HG03135 (cell line): ENCODE measurements around the gene ASCC1.

Source experiments
- ATAC-seq: cut with Tn5 transposase; IDR thresholded peaks from one replicate; pipeline ENCODE4 v1.9.1; 2021; ENCODE audit warnings: mild to moderate bottlenecking, moderate library complexity; ENCODE audit not compliant: unreplicated experiment

Gene ASCC1

DNA sequence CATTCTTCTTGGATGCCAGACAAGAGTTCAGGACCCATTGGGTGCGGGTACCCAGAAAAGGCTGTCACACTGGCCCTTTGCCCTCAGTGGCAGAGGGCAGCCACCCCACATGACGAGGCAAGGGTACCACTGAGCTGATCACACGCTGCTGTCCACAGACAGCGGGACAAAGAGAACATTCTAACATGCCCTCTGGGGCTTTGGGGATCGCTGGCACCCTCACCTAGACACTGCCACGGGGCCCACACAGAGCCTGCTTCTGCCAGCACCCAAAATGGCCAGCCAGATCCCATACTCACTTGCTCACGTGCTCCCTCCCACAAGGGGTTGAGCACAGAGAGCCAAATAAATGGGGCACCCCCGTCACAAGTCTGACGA, 111.0 kb downstream of the ASCC1 start:
- ATAC-seq, result no peak

DNA sequence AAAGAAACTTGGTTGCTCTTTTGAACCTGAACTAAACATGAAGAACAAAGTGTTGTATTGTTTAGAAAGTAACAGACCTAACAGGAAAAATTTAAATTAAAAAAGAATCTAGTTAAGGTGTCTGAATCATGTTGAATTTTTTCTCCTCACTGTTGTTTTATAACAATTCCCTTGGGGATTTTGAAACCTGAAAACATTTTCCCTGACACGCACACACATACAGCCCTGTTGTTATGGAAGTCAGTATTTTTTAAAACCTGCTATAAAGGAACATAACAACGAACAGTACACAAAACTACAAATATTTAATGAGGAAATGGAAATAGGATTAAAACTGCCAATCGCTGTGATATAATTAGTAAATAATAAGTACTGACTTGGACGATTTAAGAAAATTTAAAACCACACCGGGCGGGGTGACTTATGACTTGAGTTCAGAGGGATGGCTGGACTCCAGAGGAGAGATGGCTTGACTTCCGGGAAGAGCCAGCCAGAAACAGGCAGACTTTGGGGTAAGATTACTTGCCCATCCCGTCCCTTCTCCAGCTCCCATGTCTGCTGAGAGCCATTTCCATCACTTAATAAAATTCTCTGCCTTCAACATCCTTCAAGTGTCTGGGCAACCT, 111.5 kb downstream of the ASCC1 start:
- no peak for ATAC-seq

DNA sequence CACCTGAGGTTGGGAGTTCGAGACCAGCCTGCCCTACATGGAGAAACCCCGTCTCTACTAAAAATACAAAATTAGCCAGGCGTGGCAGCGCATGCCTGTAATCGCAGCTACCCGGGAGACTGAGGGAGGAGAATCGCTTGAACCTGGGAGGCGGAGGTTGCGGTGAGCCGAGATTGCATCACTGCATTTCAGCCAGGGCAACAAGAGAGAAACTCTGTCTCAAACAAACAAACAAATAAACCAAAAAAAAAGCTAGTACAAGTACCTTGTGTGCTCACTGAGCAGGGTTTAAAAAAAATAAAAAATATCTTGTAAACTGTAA, 116.5 kb downstream of the ASCC1 start:
- ATAC-seq, result no peak

DNA sequence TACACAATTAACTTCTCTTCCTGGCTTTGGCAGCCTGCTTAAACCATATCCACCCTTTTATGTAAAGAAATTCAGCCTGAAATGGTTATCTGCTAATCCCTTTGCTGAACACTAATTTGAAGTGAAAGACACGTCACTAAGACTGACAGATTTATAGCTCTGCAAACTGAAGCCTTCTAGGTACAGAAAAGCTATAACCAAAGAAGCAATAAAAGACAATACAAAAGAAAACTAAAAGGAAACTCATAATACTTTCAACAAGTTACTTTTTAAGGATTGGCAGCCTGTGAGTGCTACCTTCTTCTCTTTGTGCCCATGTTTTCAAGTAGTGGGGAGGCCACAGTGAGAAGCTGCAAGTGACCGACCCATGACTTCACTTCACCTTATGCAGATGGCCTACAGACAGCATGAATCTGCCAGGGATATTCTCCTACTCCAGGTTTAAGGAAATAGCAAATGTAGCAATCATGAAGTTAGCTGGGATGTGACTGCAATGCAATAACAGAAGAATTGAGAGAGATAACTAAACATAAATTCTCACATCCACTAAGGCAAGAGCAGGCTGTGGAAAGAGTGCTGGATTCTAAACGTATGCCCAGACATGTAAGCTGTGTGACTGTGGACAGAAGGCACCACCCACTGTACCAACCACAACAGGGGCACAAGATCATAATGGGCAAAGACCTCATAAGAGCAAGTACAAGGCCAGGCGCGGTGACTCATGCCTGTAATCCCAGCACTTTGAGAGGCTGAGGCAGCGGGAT, 117.1 kb downstream of the ASCC1 start:
- no peak for ATAC-seq

DNA sequence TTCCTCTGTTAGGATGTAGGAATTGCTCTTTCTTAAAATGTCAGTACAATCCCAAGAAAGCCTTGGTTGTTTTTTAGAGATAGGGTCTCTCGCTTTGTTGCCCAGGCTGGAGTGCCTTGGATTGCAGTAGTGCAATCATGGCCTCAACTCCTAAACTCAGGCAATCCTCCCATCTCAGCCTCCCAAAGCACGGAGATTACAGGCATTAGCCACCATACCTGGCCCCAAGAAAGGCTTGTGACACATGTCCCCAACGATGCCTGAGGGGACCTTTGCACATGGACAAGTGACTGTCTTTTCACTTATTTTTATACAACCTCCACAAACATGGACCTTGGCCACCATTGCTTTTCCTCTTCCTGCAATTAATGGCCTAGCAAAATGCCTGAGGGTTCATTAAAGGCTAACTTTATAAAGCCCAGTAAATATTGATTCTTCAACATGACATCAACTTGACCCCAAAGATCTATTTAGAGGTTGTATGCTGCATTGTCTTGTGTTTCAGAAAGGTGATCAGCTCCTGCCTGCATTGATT, 117.7 kb downstream of the ASCC1 start:
- no peak for ATAC-seq

DNA sequence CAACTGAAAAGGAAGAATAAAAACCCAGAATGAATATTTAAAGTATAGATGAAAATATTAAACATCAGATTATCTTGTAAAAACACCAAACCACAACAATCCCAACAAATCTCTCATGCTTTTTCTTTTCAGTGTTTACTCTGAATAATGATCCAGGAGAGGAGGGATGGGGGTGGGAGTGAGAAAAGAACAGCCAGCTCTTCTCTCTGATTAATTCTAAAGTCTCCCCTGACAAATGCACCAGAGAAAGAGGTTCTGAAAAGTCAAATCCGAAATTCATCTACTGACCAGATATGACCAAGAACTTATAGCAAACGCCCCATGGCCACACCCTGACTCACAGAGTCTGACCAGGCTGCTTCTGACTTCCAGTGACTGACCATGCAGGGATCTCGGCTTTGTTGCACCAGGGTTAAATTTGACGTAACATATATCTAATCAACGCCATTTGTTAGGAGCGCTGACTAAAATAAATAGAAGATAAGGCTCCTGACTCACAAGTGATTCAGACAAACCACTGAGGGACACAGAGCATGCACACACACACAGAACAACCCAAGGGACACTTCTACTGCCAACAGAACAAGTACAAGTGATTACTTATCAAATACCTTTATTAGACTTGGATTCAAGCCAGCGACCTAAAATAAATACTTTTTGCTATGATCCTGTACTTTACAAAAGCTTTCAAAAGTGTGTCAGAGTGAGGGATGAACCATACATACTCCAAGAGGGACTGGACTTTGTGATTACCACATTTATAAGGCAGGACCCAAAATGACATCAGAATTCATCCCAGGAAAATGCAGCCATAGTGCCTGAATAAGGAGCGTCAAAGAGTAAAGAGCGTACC, 118.4 kb downstream of the ASCC1 start:
- no peak for ATAC-seq

DNA sequence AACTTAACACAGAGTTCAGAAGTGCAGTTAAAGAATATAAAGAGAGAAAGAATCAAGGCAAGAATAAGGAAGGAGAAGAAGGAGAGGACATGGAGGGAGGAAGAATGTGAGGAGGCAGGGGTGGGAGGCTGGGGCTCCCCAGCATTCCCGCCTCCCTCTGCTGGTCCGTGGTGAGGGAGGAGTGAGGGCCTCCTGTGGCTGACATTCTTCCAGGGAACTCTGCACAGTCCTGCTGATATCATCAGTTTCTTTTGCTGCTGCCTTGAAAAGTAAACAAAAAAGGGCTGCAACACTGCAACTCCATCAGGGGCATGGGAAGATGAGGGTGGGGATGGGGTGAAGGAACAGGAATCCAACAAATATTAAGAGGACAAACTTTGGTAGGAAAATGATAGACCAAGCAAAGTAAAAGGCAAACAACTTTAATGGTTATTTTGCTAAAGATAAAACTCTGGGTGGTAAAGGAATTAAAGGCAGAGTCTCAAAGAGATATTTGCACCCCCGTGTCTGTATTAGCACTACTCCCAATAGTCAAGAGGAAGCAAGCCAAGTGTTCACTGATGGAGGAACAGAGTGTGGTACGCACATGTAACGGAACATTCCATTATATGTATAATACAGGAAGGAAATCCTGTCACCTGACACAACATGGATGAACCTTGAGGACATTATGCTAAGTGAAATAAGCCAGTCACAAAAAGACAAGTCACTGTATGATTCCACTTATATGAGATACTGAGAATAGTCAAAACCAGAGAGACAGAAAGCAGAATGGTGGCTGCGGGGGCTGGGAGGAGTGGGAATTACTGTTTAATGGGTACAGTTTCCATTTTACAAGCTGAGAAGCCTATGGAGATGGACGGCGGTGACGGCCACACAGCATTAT, 119.7 kb downstream of the ASCC1 start:
- no peak for ATAC-seq

DNA sequence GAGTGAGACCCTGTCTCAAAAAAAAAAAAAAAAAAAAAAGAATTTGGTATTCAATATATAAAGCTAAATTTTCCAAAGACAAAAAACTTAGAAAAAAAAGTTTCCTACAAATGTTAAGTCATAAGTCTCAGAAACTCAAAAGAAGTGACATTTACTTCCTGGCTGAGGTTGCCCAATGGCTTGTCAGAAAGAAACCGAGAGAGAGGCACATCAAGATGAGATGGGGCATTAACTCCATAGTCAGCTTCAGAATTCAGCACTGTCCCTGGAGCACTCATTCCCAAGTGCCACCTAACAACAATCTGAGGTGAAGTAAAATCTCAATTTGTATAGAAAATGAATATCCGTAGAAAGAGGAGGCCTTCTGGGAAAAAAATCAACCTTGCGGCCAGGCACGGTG, 120.9 kb downstream of the ASCC1 start:
- no peak for ATAC-seq

DNA sequence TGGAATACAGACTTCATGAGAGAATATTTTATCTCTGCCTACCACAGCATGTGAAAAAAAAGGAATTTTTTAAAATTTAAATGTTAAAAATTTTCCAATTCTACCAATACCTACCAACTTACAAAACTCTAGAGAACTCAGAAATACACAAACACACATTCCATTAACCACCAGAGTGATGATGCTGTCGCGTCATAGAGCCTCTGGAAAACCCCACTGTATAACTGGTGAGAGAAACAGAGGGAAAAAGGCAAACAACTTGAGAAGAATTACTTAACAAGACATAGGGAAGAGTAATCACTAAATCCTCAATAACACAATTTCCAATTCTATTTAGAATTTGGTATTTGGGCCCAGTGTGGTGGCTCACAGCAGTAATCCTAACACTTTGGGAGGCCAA, 121.5 kb downstream of the ASCC1 start:
- no peak for ATAC-seq

DNA sequence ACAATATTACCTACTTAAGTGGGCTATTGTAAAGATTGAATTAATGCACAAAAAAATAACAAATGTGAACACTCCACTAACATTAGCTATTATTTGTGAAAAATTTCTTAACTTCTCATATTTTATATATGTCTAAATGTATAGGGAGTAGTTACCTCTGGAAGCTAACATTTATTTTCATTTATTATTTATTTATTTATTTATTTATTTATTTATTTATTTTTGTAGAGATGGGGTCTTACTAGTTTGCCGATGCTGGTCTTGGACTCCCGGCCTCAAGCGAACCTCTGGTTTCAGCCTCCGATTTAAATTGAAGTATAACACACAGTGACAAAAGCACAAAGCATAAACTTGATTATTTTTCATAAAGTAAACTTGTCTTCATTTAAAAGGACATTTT, 122.6 kb downstream of the ASCC1 start:
- ATAC-seq, result no peak

DNA sequence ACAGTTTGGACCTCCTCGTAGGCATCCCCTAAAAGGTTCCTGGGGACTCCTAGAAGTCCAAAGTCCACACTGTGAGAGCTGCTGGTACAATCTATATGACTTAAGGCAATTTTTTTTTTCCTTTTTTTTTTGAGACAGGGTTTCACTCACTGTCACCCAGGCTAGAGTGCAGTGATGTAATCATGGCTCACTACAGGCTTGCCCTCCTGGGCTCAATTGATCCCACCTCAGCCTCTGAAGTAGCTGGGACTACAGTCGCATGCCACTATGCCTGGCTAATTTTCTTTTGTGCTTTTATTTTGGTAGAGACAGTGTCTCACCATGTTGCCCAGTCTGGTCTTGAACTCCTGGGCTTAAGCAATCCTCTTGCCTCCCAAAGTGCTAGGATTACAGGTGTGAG, 123.1 kb downstream of the ASCC1 start:
- ATAC-seq, result no peak

DNA sequence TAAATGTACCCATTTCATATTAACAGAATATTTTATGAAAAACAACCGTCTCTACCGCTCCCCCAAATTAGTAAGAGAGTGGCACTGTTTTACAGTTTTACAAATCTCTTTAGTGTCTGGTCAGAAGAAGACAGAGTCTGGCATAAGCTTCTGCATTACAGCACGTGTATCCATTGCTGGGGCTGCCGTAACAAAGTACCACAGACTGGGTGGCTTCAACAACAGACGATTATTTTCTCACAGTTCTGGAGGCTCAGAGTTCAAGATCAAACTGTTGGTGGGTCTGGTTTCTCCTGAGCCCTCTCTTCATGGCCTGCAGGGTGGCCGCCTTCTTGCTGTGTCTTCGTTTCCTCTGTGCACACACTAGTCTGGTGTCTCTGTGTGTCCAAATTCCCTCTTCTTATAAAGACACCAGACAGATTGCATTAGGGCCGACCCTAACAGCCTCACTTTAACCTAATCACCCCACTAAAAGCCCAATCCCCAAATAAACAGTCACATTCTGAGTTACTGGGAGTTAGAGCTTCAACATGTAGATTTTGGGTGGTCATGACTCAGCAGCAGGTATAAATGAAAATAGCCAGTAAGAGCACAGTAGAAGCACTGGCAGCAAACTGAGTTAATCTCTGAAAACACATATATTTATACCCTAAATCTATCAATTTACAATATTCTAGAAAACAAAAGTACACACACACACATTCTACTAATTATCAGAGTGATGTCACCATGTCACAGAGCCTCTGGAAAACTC, 123.7 kb downstream of the ASCC1 start:
- ATAC-seq, result no peak

DNA sequence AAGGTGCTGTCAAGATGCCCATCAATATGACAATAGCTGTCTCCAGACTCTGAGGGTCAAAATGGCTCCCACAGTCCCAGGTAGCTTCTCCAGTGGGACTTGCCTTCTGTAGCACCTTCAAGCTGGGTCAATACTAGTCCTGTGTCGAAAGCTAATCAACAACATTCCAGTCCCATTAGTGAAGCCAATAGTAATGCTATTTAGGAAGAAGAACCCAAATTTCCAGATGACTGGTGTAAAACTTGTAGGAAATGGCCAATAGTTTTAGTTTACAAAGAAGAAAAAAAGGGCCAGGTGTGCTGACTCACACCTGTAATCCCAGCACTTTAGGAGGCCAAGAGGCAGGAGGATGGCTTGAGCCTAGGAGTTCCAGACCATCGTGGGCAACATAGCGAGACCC, 125.8 kb downstream of the ASCC1 start:
- ATAC-seq, result no peak

DNA sequence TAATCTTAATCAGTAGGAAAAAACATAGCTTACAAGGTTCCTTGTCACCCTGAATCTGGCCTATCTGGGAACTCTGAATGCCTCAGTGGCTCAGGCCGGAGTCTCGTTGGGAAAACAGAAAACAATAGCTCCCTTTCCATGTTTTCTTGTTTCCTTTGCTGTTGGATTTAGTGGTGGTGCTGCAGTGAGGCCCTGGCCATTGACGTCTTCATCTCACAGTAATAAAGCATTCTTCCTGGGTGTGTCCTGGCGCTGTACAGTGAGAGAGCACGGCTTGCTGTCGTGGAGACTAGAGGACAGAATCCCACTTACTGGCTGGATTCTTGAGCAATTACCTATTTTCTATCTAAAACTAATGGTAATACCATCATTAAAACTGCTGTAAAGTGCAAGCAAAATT, 126.5 kb downstream of the ASCC1 start:
- ATAC-seq, result no peak

DNA sequence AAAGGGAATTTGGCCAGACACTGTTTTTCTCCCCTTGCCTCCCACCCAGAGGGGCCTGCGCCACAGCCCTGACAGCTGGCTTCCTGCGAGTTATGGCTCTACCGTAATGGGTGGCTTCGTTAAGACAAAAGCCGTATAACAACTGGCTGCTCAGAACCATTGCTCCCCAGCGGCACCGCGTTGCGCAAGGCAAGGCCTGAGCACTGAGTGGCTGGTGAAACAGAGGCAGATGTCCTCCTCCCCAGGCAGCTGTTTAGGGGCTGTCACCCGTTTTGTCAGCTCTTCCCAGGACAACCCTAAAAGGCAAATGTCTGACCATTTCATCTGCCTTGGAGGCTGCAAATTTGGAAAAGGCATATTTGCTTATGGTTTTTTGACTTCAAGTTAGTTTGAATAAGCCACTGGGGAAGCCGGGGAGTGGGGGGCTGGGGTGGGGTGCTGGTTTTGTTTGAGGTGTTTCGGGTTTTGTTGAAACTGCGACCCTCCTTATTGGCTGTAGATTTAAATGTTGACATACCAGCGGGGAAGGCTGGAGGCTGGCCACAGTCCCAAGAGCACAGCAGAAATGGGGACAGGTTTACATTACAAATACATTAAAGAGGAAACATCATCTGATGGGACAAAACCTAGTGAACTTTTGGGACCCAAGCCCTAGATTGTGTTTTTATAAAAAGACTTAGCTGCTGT, 127.0 kb downstream of the ASCC1 start:
- ATAC-seq, result no peak

DNA sequence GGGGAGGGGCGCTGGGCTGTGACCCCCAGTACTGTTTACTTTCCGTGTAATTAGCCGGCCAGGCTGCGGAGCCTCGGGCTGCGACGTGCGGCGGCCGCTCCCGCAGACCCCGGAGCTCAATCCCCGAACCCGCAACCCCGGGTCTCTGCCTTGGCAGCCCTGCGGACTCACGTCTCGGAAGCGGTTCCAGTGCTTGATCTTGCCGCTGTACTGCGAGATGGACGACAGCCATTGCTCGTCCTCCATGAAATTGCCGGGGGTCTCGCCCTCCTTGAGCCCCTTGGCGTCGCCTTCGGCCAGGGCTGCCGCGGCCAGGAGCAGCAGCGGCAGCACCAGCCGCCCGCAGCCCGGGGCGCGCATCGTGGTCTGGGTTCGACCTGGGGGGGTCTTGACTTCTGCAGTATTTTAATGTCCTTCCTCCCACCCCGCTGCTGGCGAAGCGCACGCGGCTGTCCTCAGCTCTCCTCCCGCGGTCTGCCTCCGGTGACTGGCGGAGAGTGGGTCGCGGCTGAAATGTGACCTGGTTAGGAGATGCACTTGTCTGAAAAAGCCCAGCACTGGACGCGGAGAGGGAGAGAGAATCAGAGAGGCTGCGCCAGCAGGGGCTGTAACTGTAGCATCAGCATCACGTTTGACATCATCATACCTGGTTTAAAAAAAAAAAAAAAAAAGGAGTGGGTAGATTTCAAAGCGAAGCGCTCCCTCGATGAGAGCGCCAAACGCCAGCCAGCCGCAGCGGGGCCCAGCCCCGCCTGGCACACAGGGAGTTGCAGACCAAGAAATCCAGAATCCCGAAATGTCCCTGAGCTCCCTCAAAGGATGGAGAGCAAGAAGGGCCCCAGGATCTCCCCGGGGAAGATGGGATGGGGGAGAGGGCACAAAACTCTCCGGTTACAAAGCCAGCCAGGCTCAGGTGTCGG, 127.8 kb downstream of the ASCC1 start, which contains the start of gene SPOCK2:
Gene SPOCK2, minus strand, starts transcription at position 583 of the 920 bp plus-strand sequence. Its CDS starts 223 bp downstream, at position 360.
- ATAC-seq, result no peak

DNA sequence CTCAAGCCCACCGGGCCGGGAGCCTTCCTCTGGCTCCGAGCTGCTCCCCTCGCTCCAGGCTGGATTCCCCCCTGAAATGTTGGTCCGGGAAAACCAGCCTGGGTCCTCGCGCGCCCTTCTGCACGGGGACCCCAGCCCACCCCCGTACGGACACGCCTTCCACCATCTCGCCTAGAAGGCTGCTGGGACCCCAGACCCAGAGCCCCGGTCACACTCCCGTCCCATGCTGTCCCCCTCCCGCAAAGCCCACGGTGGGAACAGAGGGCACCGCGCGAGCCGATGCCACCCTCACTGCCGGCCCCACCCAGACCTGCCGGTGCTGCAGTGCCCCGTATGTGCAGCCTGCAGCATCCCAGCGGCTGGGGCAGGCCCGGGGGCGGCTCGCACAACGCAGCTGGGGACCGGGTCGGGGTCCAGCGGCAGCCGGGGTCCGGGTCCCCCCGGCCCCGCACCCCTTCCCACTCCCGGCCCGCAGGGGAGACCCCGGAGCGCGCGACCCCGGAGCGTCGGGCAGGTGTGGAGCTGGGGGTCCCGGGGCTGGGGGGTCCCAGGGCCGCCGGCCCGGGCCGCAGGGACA, 128.6 kb downstream of the ASCC1 start:
- no peak for ATAC-seq
